WTC11 (cell line): ENCODE data around the gene PRXL2B. TPM values are rescaled to one million over a fixed set of nuclear protein-coding genes. Genes with fewer than 3 reads are reported as not detected.

Source experiments
- ATAC-seq: fragments of 200-7000 bp; cut with Tn5 transposase; 2 replicates; pipeline ENCODE4 v1.10.0; 2021; ENCODE audit warnings: mild to moderate bottlenecking, moderate library complexity
- CTCF ChIA-PET: fragments of 300-600 bp; sonication (Branson Sonifier 250); formaldehyde crosslinking; loops from one replicate; lab custom pipeline; 2021; ENCODE audit warnings: antibody characterized with exemption; lab: Charles Lee
- POLR2A ChIA-PET: fragments of 350-600 bp; sonication (Branson Sonifier 250); formaldehyde crosslinking; loops from one replicate; lab custom pipeline; 2021; ENCODE audit warnings: antibody characterized with exemption; lab: Charles Lee
- DNase-seq: peaks from one replicate; pipeline ENCODE4 v3.0.0; 2021; ENCODE audit warnings: low spot score
- H3K27ac Mint-ChIP-seq: 2 replicates; pipeline ENCODE4 v1.8.0; 2021; ENCODE audit warnings: mixed read lengths
- H3K27me3 Mint-ChIP-seq: 2 replicates; pipeline ENCODE4 v1.8.0; 2021; ENCODE audit warnings: low read depth, mild to moderate bottlenecking, moderate library complexity, mixed read lengths
- H3K36me3 Mint-ChIP-seq: 2 replicates; pipeline ENCODE4 v1.8.0; 2021; ENCODE audit warnings: mixed read lengths
- H3K4me1 Mint-ChIP-seq: 2 replicates; pipeline ENCODE4 v1.8.0; 2022; ENCODE audit warnings: mixed read lengths
- H3K4me3 Mint-ChIP-seq: 2 replicates; pipeline ENCODE4 v1.8.0; 2021; ENCODE audit warnings: mild to moderate bottlenecking, moderate library complexity, mixed read lengths
- H3K9me3 Mint-ChIP-seq: 2 replicates; pipeline ENCODE4 v1.8.0; 2021; ENCODE audit warnings: mixed read lengths
- FOXK1 ChIP-seq: sonication (generic); formaldehyde crosslinking; IDR thresholded peaks from 2 replicates; pipeline ENCODE4 v1.8.0; 2022; ENCODE audit warnings: mild to moderate bottlenecking, moderate library complexity, missing genetic modification reagents
- HMGA2 ChIP-seq: fragments of 250-450 bp; sonication (Bioruptor Pico); IDR thresholded peaks from 2 replicates; pipeline ENCODE4 v1.4.0; 2021; ENCODE audit warnings: mild to moderate bottlenecking, moderate library complexity
- IRF2 ChIP-seq: sonication (generic); formaldehyde crosslinking; IDR thresholded peaks from 2 replicates; pipeline ENCODE4 v1.8.0; 2022; ENCODE audit warnings: low read depth, missing genetic modification reagents, borderline replicate concordance
- MXD4 ChIP-seq: fragments of 250-450 bp; sonication (Bioruptor Pico); IDR thresholded peaks from 2 replicates; pipeline ENCODE4 v1.8.0; 2021; ENCODE audit warnings: mild to moderate bottlenecking, moderate library complexity, borderline replicate concordance
- NFE2L1 ChIP-seq: sonication (generic); formaldehyde crosslinking; IDR thresholded peaks from 2 replicates; pipeline ENCODE4 v1.8.1; 2023; ENCODE audit warnings: missing genetic modification reagents
- RORB ChIP-seq: fragments of 250-450 bp; sonication (Bioruptor Pico); IDR thresholded peaks from 2 replicates; pipeline ENCODE4 v1.9.0; 2021; ENCODE audit warnings: mild to moderate bottlenecking
- SP1 ChIP-seq: sonication (generic); formaldehyde crosslinking; conservative IDR thresholded peaks from 2 replicates; pipeline ENCODE4 v1.8.1; 2022; ENCODE audit warnings: missing genetic modification reagents
- ZNF263 ChIP-seq: sonication (generic); formaldehyde crosslinking; IDR thresholded peaks from 2 replicates; pipeline ENCODE4 v1.8.1; 2022; ENCODE audit warnings: low read depth, mild to moderate bottlenecking, moderate library complexity, missing genetic modification reagents
- ZNF317 ChIP-seq: sonication (generic); formaldehyde crosslinking; IDR thresholded peaks from 2 replicates; pipeline ENCODE4 v1.8.1; 2023; ENCODE audit warnings: low read depth, mild to moderate bottlenecking, moderate library complexity, missing genetic modification reagents, borderline replicate concordance
- ZNF416 ChIP-seq: fragments of 250-450 bp; sonication (Bioruptor Pico); IDR thresholded peaks from 2 replicates; pipeline ENCODE4 v1.9.0; 2021; ENCODE audit warnings: mild to moderate bottlenecking, inconsistent platforms
- ZNF423 ChIP-seq: fragments of 250-450 bp; sonication (Bioruptor Pico); IDR thresholded peaks from 2 replicates; pipeline ENCODE4 v2.1.2; 2022; ENCODE audit warnings: mild to moderate bottlenecking, moderate library complexity
- total RNA-seq: library from RNA; stranded (reverse); gene quantifications from 3 replicates; pipeline ENCODE4 v1.2.3, GENCODE V29; 2021
- TF ChIP-seq, protein P1 (sequence below): fragments of 250-450 bp; sonication (Bioruptor Pico); IDR thresholded peaks from 2 replicates; pipeline ENCODE4 v1.8.0; 2021; ENCODE audit warnings: mild to moderate bottlenecking
- TF ChIP-seq, protein P2 (sequence below): sonication (generic); formaldehyde crosslinking; IDR thresholded peaks from 2 replicates; pipeline ENCODE4 v1.8.0; 2023; ENCODE audit warnings: missing genetic modification reagents, mild to moderate bottlenecking, borderline replicate concordance
- TF ChIP-seq, protein P3 (sequence below): sonication (generic); formaldehyde crosslinking; IDR thresholded peaks from 2 replicates; pipeline ENCODE4 v1.8.0; 2023; ENCODE audit warnings: mild to moderate bottlenecking, missing genetic modification reagents
- TF ChIP-seq, protein P4 (sequence below): sonication (generic); formaldehyde crosslinking; IDR thresholded peaks from 2 replicates; pipeline ENCODE4 v1.8.1; 2023; ENCODE audit warnings: mild to moderate bottlenecking, missing genetic modification reagents, moderate library complexity
- TF ChIP-seq, protein P5 (sequence below): sonication (generic); formaldehyde crosslinking; IDR thresholded peaks from 2 replicates; pipeline ENCODE4 v1.8.0; 2022; ENCODE audit warnings: mild to moderate bottlenecking, missing genetic modification reagents
- TF ChIP-seq, protein P6 (sequence below): fragments of 250-450 bp; sonication (Bioruptor Pico); IDR thresholded peaks from 2 replicates; pipeline ENCODE4 v2.1.2; 2022; ENCODE audit warnings: mild to moderate bottlenecking, moderate library complexity
- TF ChIP-seq, protein P7 (sequence below): fragments of 250-450 bp; sonication (Bioruptor Pico); IDR thresholded peaks from 2 replicates; pipeline ENCODE4 v1.9.0; 2021; ENCODE audit warnings: mild to moderate bottlenecking, borderline replicate concordance

Gene PRXL2B
- total RNA-seq, 1 experiment from 2014 or later, result 50.3 TPM

DNA sequence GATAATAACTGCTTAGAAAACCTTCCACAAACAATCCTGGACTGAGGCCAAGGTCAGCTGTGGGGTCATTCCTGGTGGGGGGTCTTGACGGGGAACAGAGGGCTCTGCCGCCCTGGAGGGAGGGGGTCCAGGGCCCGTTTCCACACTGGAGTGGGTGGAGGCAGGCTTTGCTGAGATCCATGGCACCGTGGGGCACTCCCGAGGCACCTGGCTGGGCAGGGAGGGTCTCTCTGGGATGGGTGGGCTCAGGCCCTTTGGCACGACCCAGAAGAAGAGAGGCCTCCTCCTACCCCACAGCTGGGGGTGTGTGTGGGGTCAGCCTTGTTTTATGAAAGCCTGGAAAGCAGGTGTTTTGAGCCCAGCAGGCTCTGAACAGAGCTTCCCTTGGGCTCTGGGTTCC lies 41.2 kb downstream of the PRXL2B start:
- DNase-seq (no peak), ATAC-seq (no peak)
- POLR2A ChIA-PET, result no interaction called here
- Mint-ChIP-seq H3K27me3 (peaks cover 72% of the 10 kb centered on the region), H3K4me1 (no peaks in the 10 kb centered on the region), H3K4me3 (no peak overlapping the region), H3K36me3 (peaks cover 22% of the 10 kb centered on the region), H3K9me3 (peaks cover 18% of the 10 kb centered on the region), H3K27ac (no peak overlapping the region)
- TF ChIP-seq, protein P1, sequence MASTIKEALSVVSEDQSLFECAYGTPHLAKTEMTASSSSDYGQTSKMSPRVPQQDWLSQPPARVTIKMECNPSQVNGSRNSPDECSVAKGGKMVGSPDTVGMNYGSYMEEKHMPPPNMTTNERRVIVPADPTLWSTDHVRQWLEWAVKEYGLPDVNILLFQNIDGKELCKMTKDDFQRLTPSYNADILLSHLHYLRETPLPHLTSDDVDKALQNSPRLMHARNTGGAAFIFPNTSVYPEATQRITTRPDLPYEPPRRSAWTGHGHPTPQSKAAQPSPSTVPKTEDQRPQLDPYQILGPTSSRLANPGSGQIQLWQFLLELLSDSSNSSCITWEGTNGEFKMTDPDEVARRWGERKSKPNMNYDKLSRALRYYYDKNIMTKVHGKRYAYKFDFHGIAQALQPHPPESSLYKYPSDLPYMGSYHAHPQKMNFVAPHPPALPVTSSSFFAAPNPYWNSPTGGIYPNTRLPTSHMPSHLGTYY (CRISPR knock-in tag), result no peak
- TF ChIP-seq ZNF317 (CRISPR knock-in tag) (no peak), ZNF423 (no peak), ZNF263 (CRISPR knock-in tag) (no peak), MXD4 (CRISPR knock-in tag) (no peak), RORB (CRISPR knock-in tag) (no peak), IRF2 (no peak), HMGA2 (CRISPR knock-in tag) (no peak), NFE2L1 (no peak), ZNF416 (CRISPR knock-in tag) (no peak), FOXK1 (CRISPR knock-in tag) (no peak), SP1 (CRISPR knock-in tag) (no peak)
- TF ChIP-seq, protein P2, sequence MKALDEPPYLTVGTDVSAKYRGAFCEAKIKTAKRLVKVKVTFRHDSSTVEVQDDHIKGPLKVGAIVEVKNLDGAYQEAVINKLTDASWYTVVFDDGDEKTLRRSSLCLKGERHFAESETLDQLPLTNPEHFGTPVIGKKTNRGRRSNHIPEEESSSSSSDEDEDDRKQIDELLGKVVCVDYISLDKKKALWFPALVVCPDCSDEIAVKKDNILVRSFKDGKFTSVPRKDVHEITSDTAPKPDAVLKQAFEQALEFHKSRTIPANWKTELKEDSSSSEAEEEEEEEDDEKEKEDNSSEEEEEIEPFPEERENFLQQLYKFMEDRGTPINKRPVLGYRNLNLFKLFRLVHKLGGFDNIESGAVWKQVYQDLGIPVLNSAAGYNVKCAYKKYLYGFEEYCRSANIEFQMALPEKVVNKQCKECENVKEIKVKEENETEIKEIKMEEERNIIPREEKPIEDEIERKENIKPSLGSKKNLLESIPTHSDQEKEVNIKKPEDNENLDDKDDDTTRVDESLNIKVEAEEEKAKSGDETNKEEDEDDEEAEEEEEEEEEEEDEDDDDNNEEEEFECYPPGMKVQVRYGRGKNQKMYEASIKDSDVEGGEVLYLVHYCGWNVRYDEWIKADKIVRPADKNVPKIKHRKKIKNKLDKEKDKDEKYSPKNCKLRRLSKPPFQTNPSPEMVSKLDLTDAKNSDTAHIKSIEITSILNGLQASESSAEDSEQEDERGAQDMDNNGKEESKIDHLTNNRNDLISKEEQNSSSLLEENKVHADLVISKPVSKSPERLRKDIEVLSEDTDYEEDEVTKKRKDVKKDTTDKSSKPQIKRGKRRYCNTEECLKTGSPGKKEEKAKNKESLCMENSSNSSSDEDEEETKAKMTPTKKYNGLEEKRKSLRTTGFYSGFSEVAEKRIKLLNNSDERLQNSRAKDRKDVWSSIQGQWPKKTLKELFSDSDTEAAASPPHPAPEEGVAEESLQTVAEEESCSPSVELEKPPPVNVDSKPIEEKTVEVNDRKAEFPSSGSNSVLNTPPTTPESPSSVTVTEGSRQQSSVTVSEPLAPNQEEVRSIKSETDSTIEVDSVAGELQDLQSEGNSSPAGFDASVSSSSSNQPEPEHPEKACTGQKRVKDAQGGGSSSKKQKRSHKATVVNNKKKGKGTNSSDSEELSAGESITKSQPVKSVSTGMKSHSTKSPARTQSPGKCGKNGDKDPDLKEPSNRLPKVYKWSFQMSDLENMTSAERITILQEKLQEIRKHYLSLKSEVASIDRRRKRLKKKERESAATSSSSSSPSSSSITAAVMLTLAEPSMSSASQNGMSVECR, result no peak
- TF ChIP-seq, protein P3, sequence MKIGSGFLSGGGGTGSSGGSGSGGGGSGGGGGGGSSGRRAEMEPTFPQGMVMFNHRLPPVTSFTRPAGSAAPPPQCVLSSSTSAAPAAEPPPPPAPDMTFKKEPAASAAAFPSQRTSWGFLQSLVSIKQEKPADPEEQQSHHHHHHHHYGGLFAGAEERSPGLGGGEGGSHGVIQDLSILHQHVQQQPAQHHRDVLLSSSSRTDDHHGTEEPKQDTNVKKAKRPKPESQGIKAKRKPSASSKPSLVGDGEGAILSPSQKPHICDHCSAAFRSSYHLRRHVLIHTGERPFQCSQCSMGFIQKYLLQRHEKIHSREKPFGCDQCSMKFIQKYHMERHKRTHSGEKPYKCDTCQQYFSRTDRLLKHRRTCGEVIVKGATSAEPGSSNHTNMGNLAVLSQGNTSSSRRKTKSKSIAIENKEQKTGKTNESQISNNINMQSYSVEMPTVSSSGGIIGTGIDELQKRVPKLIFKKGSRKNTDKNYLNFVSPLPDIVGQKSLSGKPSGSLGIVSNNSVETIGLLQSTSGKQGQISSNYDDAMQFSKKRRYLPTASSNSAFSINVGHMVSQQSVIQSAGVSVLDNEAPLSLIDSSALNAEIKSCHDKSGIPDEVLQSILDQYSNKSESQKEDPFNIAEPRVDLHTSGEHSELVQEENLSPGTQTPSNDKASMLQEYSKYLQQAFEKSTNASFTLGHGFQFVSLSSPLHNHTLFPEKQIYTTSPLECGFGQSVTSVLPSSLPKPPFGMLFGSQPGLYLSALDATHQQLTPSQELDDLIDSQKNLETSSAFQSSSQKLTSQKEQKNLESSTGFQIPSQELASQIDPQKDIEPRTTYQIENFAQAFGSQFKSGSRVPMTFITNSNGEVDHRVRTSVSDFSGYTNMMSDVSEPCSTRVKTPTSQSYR, result no peak
- TF ChIP-seq, protein P4, sequence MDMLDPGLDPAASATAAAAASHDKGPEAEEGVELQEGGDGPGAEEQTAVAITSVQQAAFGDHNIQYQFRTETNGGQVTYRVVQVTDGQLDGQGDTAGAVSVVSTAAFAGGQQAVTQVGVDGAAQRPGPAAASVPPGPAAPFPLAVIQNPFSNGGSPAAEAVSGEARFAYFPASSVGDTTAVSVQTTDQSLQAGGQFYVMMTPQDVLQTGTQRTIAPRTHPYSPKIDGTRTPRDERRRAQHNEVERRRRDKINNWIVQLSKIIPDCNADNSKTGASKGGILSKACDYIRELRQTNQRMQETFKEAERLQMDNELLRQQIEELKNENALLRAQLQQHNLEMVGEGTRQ (CRISPR knock-in tag), result no peak
- TF ChIP-seq, protein P5, sequence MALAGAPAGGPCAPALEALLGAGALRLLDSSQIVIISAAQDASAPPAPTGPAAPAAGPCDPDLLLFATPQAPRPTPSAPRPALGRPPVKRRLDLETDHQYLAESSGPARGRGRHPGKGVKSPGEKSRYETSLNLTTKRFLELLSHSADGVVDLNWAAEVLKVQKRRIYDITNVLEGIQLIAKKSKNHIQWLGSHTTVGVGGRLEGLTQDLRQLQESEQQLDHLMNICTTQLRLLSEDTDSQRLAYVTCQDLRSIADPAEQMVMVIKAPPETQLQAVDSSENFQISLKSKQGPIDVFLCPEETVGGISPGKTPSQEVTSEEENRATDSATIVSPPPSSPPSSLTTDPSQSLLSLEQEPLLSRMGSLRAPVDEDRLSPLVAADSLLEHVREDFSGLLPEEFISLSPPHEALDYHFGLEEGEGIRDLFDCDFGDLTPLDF (CRISPR knock-in tag), result no peak
- TF ChIP-seq, protein P6, sequence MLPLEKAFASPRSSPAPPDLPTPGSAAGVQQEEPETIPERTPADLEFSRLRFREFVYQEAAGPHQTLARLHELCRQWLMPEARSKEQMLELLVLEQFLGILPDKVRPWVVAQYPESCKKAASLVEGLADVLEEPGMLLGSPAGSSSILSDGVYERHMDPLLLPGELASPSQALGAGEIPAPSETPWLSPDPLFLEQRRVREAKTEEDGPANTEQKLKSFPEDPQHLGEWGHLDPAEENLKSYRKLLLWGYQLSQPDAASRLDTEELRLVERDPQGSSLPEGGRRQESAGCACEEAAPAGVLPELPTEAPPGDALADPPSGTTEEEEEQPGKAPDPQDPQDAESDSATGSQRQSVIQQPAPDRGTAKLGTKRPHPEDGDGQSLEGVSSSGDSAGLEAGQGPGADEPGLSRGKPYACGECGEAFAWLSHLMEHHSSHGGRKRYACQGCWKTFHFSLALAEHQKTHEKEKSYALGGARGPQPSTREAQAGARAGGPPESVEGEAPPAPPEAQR (CRISPR knock-in tag), result no peak
- TF ChIP-seq, protein P7, sequence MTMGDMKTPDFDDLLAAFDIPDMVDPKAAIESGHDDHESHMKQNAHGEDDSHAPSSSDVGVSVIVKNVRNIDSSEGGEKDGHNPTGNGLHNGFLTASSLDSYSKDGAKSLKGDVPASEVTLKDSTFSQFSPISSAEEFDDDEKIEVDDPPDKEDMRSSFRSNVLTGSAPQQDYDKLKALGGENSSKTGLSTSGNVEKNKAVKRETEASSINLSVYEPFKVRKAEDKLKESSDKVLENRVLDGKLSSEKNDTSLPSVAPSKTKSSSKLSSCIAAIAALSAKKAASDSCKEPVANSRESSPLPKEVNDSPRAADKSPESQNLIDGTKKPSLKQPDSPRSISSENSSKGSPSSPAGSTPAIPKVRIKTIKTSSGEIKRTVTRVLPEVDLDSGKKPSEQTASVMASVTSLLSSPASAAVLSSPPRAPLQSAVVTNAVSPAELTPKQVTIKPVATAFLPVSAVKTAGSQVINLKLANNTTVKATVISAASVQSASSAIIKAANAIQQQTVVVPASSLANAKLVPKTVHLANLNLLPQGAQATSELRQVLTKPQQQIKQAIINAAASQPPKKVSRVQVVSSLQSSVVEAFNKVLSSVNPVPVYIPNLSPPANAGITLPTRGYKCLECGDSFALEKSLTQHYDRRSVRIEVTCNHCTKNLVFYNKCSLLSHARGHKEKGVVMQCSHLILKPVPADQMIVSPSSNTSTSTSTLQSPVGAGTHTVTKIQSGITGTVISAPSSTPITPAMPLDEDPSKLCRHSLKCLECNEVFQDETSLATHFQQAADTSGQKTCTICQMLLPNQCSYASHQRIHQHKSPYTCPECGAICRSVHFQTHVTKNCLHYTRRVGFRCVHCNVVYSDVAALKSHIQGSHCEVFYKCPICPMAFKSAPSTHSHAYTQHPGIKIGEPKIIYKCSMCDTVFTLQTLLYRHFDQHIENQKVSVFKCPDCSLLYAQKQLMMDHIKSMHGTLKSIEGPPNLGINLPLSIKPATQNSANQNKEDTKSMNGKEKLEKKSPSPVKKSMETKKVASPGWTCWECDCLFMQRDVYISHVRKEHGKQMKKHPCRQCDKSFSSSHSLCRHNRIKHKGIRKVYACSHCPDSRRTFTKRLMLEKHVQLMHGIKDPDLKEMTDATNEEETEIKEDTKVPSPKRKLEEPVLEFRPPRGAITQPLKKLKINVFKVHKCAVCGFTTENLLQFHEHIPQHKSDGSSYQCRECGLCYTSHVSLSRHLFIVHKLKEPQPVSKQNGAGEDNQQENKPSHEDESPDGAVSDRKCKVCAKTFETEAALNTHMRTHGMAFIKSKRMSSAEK (CRISPR knock-in tag), result no peak
- CTCF ChIA-PET, result no interaction called here
